ENCODE measurements around the gene THY1.

GRCh38 chr11:119472186-119472855 is 49.3 kb upstream of the THY1 start:
- TF ChIP-seq GATA1 (IDR thresholded peaks at IDR 0.05; ENCODE audit: low read depth, low read length) = no peak
- no peak for TF ChIP-seq POLR2A (IDR thresholded peaks at IDR 0.05; ENCODE audit: low read length)

Measured in erythroblast (primary cell).